Esophagus muscularis mucosa (tissue), 3 donors: Measurements from ENCODE around the gene EMD.
"Not testable (repeated sequence)": the region's sequence is repeated elsewhere in the genome, so short reads cannot be mapped to it uniquely, and the experiment has no call there.

Experiments
- POLR2A ChIP-seq: fragments of 450-650 bp; IDR thresholded peaks from one replicate; pipeline ENCODE4 v1.6.1; 2017; ENCODE audit warnings: antibody characterized with exemption, moderate library complexity, mild to moderate bottlenecking, low read depth
- TF ChIP-seq, protein P1 (sequence below), 3 experiments: fragments of 200-600 bp in 2 of 3; fragments of 450-650 bp in 1 of 3; sonication (generic) in 2 of 3; IDR thresholded peaks; one replicate each; pipeline ENCODE4 v1.5.1; 2017 to 2019; ENCODE audit warnings: antibody characterized with exemption in 3 of 3, mild to moderate bottlenecking in 2 of 3, moderate library complexity in 1 of 3

DNA sequence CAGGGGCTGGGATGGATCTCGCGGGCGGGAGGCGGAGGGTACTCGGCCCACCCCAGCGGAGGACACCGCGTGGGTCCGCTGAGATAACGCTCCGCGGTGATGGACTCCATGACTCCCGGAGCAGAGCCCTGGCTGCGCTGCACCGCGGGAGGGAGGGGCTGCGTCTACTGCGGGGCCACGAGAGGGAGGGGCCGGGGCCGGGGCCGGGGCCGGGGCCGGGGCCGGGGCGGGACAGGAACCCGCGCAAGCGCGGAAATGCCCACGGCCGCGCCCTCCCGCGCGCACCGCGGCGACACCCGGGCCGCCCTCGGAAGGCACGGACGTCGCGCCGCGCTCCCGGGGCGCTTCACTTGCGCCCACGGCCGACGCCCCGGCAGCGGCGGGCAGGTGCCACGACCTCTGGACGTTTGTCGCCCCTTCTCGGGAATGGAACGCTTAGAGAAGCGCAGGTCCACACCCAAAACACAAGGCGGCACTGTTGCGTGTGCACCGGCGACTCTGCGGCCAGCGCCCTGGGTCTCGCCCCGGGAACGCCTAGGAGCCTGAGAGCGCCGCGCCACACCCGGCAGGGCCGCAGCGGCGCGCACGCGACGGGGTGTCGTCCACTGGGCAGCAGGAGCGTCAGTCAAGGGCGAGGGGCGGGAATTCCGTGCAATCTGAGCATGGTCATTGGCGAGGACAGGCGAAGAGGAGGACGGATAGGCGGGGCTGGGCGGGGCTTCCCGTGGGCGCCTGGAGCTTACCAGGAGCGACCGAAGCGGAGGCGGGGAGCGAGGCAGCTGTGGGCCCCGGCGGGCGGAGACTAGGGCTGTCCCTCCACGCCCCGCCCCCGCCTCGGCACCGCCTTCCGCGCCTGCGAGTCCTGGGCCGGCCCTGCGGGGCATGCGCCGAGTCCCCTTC lies 37.4 kb upstream of the EMD start:
- TF ChIP-seq, protein P1, sequence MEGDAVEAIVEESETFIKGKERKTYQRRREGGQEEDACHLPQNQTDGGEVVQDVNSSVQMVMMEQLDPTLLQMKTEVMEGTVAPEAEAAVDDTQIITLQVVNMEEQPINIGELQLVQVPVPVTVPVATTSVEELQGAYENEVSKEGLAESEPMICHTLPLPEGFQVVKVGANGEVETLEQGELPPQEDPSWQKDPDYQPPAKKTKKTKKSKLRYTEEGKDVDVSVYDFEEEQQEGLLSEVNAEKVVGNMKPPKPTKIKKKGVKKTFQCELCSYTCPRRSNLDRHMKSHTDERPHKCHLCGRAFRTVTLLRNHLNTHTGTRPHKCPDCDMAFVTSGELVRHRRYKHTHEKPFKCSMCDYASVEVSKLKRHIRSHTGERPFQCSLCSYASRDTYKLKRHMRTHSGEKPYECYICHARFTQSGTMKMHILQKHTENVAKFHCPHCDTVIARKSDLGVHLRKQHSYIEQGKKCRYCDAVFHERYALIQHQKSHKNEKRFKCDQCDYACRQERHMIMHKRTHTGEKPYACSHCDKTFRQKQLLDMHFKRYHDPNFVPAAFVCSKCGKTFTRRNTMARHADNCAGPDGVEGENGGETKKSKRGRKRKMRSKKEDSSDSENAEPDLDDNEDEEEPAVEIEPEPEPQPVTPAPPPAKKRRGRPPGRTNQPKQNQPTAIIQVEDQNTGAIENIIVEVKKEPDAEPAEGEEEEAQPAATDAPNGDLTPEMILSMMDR (IDR thresholded peaks at IDR 0.05), result not testable (repeated sequence)
- TF ChIP-seq POLR2A, result not testable (repeated sequence)
